GM19025 (cell line): ENCODE data around the gene MLF1.

Source experiments
- ATAC-seq: cut with Tn5 transposase; IDR thresholded peaks from one replicate; pipeline ENCODE4 v1.9.1; 2021; ENCODE audit warnings: mild to moderate bottlenecking, low read depth, moderate library complexity; ENCODE audit not compliant: unreplicated experiment

Gene MLF1

DNA sequence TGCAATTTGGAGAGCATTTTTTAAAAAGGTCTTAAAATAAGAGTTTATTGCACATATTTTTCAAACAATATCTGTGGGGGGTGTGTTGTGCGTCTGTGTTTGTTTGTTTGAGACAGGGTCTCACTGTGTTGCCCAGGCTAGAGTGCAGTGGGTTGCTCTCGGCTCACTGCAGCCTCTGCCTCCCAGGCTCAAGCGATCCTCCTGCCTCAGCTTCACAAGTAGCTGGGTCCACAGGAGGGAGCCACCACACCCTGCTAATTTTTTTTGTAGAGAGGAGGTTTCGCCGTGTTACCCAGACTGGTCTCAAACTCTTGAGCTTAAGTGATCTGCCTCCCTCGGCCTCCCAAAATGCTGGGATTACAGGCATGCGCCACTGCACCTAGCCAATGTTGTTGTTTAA lies 2.7 kb downstream of the MLF1 start:
- ATAC-seq: no peak

DNA sequence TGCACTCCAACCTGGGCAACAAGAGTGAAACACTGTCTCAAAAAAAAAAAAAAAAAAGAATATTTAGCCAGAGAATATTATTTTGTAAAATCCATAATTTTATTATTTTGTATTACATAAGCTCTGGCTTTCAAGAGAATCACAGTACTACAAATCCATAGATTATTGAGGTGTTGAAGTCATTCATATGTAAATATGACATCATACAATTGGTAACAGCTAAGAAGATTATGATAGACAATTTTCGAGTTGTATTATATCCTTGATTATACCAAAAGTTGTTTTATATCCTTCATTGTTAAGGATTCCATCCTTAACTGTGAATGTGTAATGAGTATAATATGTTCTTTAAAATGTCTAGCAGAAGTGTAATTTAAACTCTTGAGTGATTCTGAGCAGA lies 3.7 kb downstream of the MLF1 start:
- ATAC-seq: no peak

DNA sequence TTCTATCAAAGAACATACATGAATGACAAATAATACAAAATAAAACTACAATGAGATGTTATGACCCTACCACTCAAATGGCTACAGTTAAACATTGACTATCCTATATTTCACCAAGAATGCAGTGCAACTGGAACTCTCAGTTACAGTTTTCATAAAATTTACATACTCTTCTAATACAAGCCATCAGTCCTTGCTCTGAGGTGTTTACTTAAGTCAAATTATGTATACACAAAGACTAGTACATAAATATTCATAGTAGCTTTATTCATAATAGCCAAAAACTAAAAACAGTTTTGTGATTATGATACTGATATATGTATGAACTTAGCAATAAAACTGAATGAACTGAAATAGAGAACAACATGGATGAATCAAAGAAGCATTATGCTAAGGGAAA lies 19.2 kb downstream of the MLF1 start:
- ATAC-seq: no peak

DNA sequence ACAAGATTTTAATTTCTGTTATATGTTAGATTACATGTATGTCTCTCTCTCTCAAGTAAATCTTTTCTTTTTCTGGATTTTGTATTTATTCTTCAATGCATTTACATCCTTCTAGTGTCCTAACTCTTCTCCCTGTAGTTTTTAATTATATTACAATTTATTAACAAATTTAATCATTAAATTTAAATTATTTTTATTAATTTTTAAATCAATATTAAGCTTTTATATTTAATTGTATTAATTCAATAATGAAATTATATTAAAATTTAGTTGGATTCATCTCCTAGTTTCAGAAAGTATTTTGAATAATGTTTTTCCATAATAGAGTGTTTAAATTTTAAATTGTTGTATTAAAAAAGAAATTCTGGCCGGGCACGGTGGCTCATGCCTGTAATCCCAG lies 29.8 kb downstream of the MLF1 start:
- ATAC-seq: no peak

DNA sequence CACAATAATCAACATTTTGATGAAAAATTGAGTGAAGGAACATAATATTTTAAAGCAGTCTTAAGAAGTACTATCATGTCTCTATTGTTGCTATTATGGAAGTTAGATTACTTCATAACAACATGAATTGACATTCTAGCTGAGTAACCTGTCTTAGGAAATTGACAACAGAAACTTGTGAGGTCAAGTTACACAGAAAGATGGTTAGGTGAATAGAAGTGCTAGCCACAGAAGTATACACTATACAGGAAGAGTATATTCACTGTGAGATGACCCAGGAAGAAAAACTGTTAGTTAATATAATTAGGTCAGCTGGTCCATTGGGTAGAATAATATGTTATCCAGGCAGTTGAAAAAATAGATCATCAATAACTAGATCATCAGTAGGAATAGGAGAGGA lies 31.2 kb downstream of the MLF1 start:
- no peak for ATAC-seq

DNA sequence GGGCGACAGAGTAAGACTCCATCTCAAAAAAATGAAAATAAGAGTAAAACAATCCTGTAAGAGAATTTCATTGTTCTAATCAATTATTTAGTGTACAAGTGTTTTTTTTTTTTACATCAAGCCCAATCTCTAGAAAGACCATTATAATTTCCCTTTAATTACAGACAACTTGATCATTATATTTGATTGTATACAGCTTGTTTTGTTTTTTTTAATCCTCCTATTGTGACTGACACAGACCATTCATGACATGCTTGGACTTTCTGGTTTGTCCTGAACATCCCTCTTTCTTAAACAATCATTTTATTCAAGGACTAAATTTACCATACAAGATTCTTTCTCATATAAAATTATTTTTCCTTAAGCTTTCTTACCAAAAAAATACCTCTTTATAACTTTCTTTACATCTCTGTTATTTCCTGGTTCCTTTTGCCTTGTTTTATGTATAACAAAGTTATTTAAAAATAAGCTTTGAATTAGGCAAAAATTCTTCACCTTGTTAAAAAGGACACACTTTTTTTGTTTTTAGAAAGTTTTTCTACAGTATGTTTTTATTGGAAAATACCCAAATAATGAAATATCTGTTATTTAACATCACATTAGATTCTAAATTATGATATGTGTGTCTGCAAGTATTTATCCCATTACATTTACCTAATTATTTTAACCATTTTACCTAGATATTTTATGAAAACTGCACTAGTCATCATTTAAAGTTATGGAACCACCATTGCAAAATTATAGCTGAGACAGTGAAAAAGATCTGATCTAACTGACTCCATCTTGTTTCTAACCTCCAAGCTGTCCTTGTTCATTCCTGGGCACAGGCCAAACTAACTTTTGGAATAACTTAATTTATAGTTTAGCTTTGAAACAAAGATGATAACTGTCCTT lies 47.2 kb downstream of the MLF1 start:
- no peak for ATAC-seq

DNA sequence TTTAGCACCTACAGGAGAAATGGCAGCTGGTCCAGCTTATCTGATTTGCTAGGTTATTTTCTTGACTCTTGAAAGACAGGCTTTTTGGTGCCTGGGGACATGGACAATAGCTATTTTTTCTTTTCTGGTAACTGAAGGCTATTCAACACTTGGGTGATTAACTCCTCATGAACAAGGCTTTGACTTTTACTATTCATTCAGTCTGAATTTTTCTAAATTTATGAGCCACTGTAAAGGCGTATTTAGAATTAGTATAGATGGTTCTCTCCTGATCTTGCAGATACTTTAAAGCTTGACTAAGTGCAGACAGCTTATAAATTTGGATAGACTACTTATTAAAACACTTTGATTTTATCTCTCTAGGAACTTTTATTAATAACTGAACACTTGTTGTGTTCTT lies 54.9 kb downstream of the MLF1 start:
- no peak for ATAC-seq

DNA sequence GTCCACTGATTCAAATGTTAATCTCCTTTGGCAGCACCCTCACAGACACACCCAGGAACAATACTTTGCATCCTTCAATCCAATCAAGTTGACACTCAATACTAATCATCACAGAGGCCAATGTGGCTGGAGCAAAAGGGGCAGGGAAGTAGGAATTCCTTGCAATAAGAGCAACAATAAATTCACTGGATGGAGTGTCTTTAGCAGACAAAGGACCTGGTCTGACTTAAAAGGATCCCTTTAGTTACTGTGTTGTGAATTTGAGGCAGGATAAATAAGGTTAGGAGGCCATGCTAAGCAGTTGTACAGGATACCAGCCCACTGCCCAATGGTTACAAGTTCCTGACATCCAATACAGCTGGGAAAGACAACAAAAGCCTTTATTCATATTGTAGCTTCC lies 61.0 kb downstream of the MLF1 start:
- no peak for ATAC-seq

DNA sequence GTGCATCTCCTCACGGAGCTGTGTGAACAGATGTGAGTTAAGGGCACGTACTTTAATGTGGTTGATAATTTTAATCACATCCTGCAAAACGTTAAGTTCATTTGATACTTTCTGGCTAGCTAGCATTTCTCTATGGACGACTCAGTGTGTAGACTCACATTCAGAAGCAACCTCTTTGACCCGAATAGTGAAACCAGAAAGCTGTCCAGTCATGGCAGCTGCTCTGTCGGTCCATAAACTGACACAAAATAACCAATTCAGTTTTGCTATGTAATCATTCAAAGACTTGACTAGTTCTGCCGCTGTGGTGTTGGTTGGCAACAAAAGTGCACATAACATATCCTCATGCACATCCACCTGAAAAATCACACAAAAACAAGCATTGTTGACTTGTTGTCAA lies 69.7 kb downstream of the MLF1 start:
- no peak for ATAC-seq

DNA sequence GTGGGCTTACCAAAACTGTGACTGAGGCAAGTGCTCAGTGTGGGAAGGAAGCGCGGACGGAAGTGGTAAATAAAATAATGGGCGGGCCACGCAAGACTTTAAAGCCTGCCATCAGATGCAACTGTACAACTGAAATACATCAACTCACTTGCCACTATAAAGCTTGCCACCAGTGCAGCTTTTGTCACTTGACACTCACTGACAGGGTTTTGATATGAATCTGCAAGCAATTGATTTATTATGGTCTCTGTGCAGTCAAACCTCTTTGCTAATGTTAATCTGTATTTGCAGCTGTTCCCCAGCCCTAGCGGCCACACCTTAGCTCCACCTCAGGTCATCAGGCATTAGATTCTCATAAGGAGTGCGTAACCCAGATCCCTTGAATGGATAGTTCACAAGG lies 71.0 kb downstream of the MLF1 start:
- no peak for ATAC-seq

DNA sequence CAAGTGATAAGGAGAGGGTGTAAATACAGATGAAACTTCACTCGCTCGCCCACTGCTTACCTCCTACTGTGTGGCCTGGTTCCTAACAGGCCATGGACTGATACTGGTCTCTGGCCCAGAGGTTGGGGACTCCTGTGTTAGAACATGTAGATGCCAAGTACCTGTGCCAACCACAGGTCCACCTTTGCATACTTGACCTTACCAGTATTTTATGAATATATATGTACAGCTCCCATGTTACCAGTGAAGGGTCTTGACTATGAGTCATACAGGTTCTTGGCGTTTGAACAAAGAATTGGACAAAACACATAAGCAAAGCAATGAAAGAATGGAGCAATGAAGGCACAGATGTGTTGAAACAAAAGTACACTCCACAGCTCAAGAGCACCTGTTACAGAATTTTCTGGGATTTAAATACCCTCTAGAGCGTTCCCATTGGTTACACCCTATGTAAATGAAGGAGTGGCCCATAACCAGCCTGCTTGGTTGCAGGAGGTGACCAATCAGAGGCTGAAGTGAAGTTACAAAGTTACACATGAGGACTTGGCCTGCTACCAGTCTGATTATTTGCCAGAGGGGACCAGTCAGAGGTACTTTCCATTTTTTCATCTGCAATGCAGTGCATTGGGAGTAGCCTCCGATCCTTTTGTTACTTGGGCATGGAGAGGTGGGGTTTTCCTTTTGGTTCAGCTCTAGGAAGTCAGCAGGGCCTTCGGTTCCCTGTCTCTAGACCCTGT lies 71.6 kb downstream of the MLF1 start:
- ATAC-seq: no peak

DNA sequence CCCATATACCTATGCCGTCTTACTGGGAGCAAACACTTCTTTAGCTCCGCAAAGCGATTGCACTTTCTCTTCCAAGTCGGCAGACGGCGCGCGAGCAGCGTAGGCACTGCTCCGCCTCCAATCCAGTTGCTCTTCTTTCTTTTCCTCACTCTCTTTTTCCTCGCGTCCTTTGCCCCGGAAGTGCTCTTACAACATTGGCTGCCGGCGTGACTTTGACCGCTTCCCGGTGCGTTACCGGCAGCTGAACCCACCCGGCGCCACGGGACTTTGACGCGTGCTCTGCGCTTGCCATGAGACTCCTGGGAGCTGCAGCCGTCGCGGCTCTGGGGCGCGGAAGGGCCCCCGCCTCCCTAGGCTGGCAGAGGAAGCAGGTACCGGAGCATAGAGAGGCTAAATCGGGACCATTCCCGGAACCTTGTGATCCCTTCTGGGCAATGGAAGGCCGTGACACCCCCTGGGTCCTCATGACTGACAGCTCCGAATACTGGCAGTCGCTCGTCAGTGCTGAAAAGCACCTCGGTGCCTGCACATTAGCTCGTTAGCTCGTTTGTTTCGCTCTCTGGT lies 73.4 kb downstream of the MLF1 start, which contains the start of gene GFM1:
GFM1 (plus strand) TSS at position 183 of the 564 bp plus-strand sequence; CDS start at position 291, 108 bp downstream.
- ATAC-seq: peak; percentile 97

DNA sequence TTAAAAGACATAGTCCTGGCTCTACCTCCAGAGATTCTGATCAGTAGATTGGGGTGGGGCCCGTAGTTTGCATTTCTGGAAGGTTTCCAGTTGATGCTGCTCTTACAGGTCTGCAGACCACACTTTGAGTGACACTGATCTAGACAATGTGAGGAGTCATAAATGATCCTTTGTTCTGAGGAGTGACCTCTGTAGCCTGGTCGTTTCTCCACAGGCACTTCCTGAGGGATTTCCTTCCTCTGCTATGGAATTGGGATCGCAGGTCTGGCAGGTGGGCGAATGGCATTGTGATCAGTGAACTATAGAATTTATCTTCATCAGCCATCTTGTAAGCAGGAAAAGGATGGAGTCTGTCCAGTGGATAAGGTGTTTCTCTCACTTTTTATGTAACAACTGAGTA lies 78.8 kb downstream of the MLF1 start:
- ATAC-seq: no peak

DNA sequence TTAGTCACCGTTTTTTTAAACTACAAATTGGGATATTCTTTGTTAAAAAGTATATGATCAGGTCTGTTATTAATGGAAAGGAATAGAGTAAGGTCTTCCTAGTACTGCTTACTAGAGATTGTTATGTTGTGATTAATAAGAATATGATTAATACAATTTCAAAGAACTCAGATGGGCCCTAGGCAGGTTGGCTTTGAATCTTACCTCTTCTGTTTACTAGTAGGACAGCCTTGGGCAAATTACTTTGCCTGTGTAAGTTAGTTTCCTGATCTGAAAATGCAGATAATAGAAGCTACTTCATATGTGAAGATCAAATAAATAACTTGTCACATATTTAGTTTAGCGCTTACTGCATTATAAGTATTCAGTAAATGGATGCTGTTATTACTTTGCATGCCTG lies 80.2 kb downstream of the MLF1 start:
- ATAC-seq: no peak

DNA sequence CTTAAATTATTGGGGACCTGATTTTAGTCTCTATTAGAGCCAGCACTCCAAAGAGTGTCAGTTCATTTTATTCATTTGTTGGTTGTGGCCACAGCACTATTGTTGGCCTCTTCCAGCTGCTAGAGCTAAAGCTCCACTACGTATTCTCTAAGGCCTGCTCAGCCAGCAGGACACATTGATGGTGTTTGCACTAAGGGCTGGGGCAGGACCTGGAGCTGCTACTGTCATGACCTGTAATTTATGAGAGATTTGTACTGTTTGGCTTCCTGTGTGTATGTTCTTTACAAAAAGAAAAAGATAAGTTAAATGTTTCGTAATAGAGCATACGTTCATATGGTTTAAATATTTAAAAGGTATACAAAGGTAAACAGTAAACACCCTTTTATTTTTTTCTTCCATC lies 81.5 kb downstream of the MLF1 start:
- no peak for ATAC-seq
